ENCODE results near the gene DNAH6.

DNA sequence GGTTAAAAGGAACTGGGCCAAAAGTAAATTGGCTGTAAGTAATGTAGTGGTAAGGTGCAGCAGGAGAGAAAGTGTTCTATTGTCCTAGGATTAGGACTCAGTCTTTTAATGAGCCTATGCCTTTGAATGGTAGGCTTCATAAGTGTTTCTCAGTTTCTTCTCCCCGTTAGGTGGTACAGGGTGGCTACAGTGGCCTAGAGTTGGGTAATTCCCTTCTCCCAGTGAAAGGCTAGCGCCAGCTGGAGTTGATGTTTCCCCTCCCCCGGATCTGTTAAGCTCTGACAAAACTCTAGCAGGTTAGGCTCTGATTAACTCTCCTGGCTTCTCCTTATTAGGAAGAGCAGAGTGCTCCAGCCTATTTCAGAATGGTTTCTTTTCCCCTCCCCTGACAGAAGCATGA is 127.7 kb downstream of the DNAH6 start:
- TF ChIP-seq, protein P1, sequence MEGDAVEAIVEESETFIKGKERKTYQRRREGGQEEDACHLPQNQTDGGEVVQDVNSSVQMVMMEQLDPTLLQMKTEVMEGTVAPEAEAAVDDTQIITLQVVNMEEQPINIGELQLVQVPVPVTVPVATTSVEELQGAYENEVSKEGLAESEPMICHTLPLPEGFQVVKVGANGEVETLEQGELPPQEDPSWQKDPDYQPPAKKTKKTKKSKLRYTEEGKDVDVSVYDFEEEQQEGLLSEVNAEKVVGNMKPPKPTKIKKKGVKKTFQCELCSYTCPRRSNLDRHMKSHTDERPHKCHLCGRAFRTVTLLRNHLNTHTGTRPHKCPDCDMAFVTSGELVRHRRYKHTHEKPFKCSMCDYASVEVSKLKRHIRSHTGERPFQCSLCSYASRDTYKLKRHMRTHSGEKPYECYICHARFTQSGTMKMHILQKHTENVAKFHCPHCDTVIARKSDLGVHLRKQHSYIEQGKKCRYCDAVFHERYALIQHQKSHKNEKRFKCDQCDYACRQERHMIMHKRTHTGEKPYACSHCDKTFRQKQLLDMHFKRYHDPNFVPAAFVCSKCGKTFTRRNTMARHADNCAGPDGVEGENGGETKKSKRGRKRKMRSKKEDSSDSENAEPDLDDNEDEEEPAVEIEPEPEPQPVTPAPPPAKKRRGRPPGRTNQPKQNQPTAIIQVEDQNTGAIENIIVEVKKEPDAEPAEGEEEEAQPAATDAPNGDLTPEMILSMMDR (IDR thresholded peaks at IDR 0.05 in 2 of 3, conservative IDR thresholded peaks at IDR 0.05 in 1 of 3; ENCODE audit: borderline replicate concordance in 1 of 3, insufficient read depth in 1 of 3, low read depth in 2 of 3, low read length in 2 of 3) = no peak
- TF ChIP-seq POLR2AphosphoS5 (IDR thresholded peaks at IDR 0.05; ENCODE audit: low read depth, low read length) = no peak
- no peak for TF ChIP-seq EZH2 (IDR thresholded peaks at IDR 0.05)
- TF ChIP-seq, protein P2, sequence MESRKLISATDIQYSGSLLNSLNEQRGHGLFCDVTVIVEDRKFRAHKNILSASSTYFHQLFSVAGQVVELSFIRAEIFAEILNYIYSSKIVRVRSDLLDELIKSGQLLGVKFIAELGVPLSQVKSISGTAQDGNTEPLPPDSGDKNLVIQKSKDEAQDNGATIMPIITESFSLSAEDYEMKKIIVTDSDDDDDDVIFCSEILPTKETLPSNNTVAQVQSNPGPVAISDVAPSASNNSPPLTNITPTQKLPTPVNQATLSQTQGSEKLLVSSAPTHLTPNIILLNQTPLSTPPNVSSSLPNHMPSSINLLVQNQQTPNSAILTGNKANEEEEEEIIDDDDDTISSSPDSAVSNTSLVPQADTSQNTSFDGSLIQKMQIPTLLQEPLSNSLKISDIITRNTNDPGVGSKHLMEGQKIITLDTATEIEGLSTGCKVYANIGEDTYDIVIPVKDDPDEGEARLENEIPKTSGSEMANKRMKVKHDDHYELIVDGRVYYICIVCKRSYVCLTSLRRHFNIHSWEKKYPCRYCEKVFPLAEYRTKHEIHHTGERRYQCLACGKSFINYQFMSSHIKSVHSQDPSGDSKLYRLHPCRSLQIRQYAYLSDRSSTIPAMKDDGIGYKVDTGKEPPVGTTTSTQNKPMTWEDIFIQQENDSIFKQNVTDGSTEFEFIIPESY (IDR thresholded peaks at IDR 0.05; ENCODE audit: extremely low read depth, insufficient replicate concordance, low read length) = no peak
- TF ChIP-seq, protein P3, sequence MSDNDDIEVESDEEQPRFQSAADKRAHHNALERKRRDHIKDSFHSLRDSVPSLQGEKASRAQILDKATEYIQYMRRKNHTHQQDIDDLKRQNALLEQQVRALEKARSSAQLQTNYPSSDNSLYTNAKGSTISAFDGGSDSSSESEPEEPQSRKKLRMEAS (IDR thresholded peaks at IDR 0.05) = no peak
- TF ChIP-seq POLR2A (IDR thresholded peaks at IDR 0.05; ENCODE audit: borderline replicate concordance, extremely low read depth, insufficient read depth, insufficient read length) = no peak
- no peak for TF ChIP-seq RAD21 (IDR thresholded peaks at IDR 0.05; ENCODE audit: low read depth)
- TF ChIP-seq SP1 (IDR thresholded peaks at IDR 0.05; ENCODE audit: low read depth) = no peak
- no peak for TF ChIP-seq EZH2phosphoT487 (IDR thresholded peaks at IDR 0.05; ENCODE audit: borderline replicate concordance)
- no peak for TF ChIP-seq ZFX (IDR thresholded peaks at IDR 0.05)
- TF ChIP-seq FOSL1 (IDR thresholded peaks at IDR 0.05; ENCODE audit: low read depth) = no peak
- TF ChIP-seq SRF (IDR thresholded peaks at IDR 0.05; ENCODE audit: low read depth) = no peak
- no peak for TF ChIP-seq EGR1 (IDR thresholded peaks at IDR 0.05; ENCODE audit: low read depth)
